ENCODE results near the gene FBXO3.

GRCh38 chr11:33704240-33705002 lies 69.9 kb downstream of the FBXO3 start:
- TF ChIP-seq, protein P1, sequence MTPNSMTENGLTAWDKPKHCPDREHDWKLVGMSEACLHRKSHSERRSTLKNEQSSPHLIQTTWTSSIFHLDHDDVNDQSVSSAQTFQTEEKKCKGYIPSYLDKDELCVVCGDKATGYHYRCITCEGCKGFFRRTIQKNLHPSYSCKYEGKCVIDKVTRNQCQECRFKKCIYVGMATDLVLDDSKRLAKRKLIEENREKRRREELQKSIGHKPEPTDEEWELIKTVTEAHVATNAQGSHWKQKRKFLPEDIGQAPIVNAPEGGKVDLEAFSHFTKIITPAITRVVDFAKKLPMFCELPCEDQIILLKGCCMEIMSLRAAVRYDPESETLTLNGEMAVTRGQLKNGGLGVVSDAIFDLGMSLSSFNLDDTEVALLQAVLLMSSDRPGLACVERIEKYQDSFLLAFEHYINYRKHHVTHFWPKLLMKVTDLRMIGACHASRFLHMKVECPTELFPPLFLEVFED (CRISPR knock-in tag; conservative IDR thresholded peaks at IDR 0.05), result no peak
- TF ChIP-seq MTA3 (IDR thresholded peaks at IDR 0.05; ENCODE audit: borderline replicate concordance) (no peak), CTCF (IDR thresholded peaks at IDR 0.05 in 2 of 3, conservative IDR thresholded peaks at IDR 0.05 in 1 of 3; ENCODE audit: insufficient read depth in 2 of 3, low read depth in 1 of 3, low read length in 3 of 3) (0 out of 6 replicates have a peak, but pooled peaks of 1 of the 3 experiments have one; percentile 11), PRPF4 (IDR thresholded peaks at IDR 0.05; ENCODE audit: insufficient read depth, low read depth, low read length, poor library complexity, severe bottlenecking) (no peak), CBX3 (IDR thresholded peaks at IDR 0.05; ENCODE audit: borderline replicate concordance in 1 of 2, low read length in 2 of 2) (no peak), TCF7 (IDR thresholded peaks at IDR 0.05; ENCODE audit: borderline replicate concordance) (no peak), EGR1 (conservative IDR thresholded peaks at IDR 0.05) (no peak), POLR2AphosphoS5 (IDR thresholded peaks at IDR 0.05; ENCODE audit: control insufficient read depth, insufficient read depth, low read depth, low read length) (no peak), BRCA1 (IDR thresholded peaks at IDR 0.05) (no peak), BRCA1 (CRISPR knock-in tag; IDR thresholded peaks at IDR 0.05) (no peak)
